Adipocyte (in vitro differentiated cells): ENCODE results near the gene NHP2.

Experiments used
- DNase-seq: peaks from one replicate; pipeline ENCODE4 v3.0.0-alpha.2; 2015; ENCODE audit warnings: low read depth
- H3K27me3 ChIP-seq: replicated peaks from 2 replicates; pipeline ENCODE4 v1.7.0; 2013; ENCODE audit warnings: mild to moderate bottlenecking, low read length, moderate library complexity; ENCODE audit not compliant: control insufficient read depth, insufficient read depth
- H3K36me3 ChIP-seq: 2 replicates; pipeline ENCODE4 v1.7.0; 2013; ENCODE audit warnings: low read length, mild to moderate bottlenecking, moderate library complexity; ENCODE audit not compliant: control insufficient read depth, insufficient read depth, severe bottlenecking
- H3K4me1 ChIP-seq: 2 replicates; pipeline ENCODE4 v1.7.0; 2013; ENCODE audit warnings: mild to moderate bottlenecking, low read length, moderate library complexity; ENCODE audit not compliant: control insufficient read depth, insufficient read depth
- H3K4me3 ChIP-seq: 2 replicates; pipeline ENCODE4 v1.7.0; 2013; ENCODE audit warnings: mild to moderate bottlenecking, low read length, moderate library complexity
- H3K9ac ChIP-seq: 2 replicates; pipeline ENCODE4 v1.7.0; 2013; ENCODE audit warnings: mild to moderate bottlenecking, low read length, moderate library complexity
- H3K9me3 ChIP-seq: 2 replicates; pipeline ENCODE4 v1.7.0; 2013; ENCODE audit warnings: mild to moderate bottlenecking, low read length, moderate library complexity; ENCODE audit not compliant: control insufficient read depth

Gene NHP2

DNA sequence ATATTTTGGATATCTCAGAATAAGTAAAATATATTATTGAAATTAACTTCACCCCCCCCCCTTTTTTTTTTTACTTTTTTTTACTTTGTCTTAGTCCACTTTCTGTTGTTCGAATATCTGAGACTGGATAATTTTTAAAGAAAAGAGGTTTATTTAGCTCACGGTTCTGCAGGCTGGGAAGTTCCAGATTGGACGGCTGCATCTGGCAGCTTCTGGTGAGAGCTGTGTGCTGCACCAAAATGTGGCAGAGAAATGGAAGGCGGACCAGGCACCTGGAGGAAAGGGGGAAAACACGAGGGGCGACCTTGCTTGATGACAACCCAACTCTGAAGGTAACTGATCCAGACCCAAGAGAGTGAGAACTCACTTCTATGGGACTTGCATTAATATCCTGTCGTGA is 39.1 kb upstream of the NHP2 start:
- Histone ChIP-seq H3K36me3 (no peaks in the 10 kb centered on the region), H3K9me3 (no peaks in the 10 kb centered on the region), H3K27me3 (peaks cover 23% of the 10 kb centered on the region), H3K9ac (no peak overlapping the region), H3K4me3 (no peak overlapping the region), H3K4me1 (no peaks in the 10 kb centered on the region)
- DNase-seq: no peak

DNA sequence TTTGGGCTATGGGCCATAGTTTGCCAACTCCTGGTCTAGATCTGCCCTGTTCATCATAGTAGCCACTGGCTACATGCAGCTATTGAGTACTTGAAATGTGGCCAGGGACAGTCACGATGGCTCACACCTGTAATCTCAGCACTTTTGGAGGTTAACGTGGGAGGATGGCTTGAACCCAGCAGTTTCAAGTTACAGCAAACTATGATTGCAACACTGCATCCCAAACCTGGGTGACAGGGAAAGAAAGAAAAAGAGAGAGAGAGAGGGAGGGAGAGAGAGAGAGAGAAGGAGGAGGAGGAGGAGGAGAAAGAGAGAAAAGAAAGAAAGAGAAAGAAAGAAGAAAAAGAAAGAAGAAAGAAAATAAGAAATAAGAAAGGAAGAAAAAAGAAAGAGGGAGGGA is 38.6 kb upstream of the NHP2 start:
- peaks cover 23% of the 10 kb centered on the region for H3K27me3 ChIP-seq
- no peak overlapping the region for H3K9ac ChIP-seq
- no peaks in the 10 kb centered on the region for H3K9me3 ChIP-seq
- no peaks in the 10 kb centered on the region for H3K4me1 ChIP-seq
- DNase-seq: no peak
- H3K4me3 ChIP-seq: no peak overlapping the region
- H3K36me3 ChIP-seq: no peaks in the 10 kb centered on the region

DNA sequence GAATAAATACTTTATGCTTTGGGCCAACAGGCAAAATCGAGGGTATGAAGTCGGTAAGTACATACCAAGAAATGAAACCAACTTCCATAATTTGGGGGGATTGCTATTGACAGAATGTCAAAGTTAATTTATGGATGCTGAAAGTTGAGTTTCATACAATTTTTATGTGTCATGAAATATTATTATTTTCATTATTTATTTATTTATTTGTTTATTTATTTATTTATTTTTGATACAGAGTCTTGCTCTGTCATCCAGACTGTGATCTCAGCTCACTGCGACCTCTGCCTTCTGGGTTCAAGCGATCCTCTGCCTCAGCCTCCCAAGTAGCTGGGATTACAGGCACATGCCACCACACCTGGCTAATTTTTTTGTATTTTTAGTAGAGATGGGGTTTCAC is 38.0 kb upstream of the NHP2 start:
- Histone ChIP-seq H3K36me3 (no peaks in the 10 kb centered on the region), H3K4me3 (no peak overlapping the region), H3K4me1 (no peaks in the 10 kb centered on the region), H3K9ac (no peak overlapping the region), H3K9me3 (no peaks in the 10 kb centered on the region), H3K27me3 (peaks cover 23% of the 10 kb centered on the region)
- no peak for DNase-seq

DNA sequence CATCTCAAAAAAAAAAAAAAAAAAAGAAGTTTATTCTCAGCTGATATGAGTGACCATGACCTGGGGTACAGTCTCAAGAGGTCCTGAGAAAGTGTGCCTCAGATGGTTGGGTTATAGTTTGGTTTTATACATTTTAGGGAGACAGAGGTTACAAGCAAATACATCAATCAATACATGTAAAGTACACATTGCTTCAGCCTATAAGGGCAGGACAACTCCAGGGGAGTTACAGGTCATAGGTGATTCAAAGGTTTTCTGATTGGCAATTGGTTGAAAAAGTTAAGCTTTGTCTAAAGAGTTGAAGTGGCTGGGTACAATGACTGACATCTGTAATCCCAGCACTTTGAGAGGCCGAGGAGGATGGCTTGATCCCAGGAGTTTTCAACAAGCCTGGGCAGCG is 35.7 kb upstream of the NHP2 start:
- no peak for DNase-seq
- no peak overlapping the region for H3K4me3 ChIP-seq
- H3K36me3 ChIP-seq: no peaks in the 10 kb centered on the region
- H3K4me1 ChIP-seq: no peaks in the 10 kb centered on the region
- no peaks in the 10 kb centered on the region for H3K9me3 ChIP-seq
- H3K9ac ChIP-seq: no peak overlapping the region
- peaks cover 16% of the 10 kb centered on the region for H3K27me3 ChIP-seq

DNA sequence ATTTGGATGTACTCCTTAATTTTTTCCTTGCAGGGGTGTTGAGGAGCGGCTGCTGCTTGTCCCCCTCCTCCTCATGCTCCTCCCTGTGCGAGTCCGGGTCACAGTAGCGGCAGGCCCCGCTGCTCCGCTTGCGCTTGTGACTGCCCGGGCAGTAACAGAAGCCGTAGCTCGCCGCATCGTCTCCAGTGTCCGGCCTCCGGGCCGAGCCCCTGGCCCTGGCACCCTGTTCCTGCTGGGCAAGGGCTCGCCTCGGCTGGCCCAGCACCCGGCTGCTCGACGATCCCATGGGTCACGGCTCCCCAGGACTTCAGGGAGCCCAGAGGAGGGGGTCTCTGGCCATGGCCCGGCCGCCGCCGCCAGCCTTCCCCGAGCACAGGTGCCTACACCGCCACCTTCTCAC is 33.3 kb upstream of the NHP2 start, which contains the start of gene GMCL2:
GMCL2 (minus strand) TSS at position 358 of the 400 bp plus-strand sequence; CDS start at position 286, 72 bp downstream.
- DNase-seq: no peak
- Histone ChIP-seq H3K4me3 (no peak within 1 kb of the TSS), H3K9ac (no peak within 1 kb of the TSS), H3K27me3 (peaks cover 1% of the 10 kb centered on the region), H3K9me3 (no peaks in the 10 kb centered on the region), H3K36me3 (no peaks in the 10 kb centered on the region), H3K4me1 (no peaks in the 10 kb centered on the region)

DNA sequence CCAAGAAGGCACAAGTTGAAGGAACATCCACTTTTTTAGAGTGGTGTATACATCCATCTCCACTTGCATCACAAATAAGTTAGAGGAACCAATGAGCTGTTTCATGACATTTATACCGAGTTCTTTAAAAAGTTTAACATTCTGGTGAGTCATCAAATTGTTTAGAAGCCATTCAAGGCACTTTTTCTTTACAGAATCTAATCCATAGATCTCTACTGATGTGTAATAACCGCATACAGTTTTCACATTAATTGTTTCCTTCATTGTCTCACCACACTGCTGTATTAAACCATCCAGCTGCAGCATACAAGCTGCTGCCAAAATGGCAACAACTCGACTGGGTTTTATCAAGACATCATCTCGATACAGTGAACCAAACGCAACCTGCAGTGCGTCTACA is 32.7 kb upstream of the NHP2 start:
- DNase-seq: peak; percentile 38

DNA sequence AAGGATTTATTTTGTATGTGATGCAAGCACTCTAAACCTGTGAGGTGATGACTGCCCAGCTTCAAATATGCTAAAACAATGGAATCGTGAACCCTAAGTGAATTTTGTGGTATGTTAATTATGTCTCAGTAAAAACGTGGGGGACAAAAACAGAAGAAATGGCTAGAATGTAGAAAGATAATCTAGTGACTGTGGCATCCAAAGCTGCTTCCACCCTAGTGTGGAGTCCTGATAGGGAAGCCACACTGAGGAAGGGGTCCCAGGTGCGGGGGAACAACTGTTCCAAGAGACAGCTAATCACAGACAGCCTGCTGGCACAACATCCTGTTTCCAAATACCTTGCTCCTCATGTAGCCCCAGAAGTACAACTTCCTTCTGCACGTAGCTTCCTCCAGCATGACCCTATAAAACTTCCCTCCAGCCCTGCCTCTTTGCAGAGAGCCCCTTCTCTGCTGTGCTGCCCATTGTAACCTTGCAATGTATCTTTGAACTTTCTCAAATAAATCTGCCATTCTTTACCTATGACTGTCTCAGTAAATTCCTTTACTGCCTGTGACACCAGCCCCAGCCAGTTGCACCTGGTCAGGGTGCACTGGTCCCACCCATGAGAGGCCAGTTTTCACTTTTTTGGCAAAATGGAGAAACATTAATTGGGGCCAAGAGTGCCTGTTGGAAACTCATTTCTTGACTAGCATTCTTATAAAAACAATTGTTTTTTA is 28.6 kb upstream of the NHP2 start:
- H3K36me3 ChIP-seq: no peaks in the 10 kb centered on the region
- H3K27me3 ChIP-seq: peaks cover 8% of the 10 kb centered on the region
- DNase-seq: no peak
- H3K4me1 ChIP-seq: no peaks in the 10 kb centered on the region
- H3K4me3 ChIP-seq: no peak overlapping the region
- no peak overlapping the region for H3K9ac ChIP-seq
- H3K9me3 ChIP-seq: peaks cover 8% of the 10 kb centered on the region

More for the DNA sequence above, 32.7 kb upstream of the NHP2 start:
- Histone ChIP-seq H3K36me3 (no peaks in the 10 kb centered on the region), H3K4me1 (no peaks in the 10 kb centered on the region), H3K27me3 (peaks cover 3% of the 10 kb centered on the region), H3K9me3 (no peaks in the 10 kb centered on the region), H3K4me3 (no peak overlapping the region), H3K9ac (no peak overlapping the region)

DNA sequence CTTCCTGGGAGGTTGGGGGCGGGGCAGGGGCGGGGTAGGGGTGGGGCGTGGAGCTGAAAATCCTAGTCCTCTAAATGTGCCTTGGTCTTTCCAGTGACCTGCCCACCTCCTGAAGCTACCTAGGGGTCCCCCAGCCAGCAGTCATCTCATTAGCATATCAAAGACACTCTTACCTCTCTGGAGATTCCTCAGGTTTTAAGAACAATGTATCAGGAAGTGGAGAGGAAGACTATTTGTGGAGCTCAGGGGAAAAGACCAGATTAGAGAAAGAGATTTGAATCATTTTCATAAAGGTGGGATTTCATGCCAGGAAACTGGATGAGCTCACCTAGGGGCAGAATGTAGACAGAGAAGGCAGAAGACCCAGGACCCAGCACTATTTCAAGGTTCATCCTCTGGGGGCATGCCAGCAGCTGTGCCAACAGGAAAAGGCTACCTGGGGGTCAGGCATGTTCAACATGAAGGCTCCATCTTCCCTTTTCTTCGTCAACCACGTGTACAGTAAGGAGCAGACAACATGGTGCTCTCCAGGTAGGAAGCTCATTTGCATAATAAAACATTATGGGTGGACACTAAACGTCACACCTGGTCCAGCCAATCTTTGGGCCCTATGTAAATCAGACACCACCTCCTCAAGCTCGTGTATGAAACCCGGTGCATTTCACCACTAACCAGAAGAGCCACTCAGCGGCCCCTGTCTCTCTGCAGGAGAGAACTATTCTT is 26.6 kb upstream of the NHP2 start:
- H3K36me3 ChIP-seq: no peaks in the 10 kb centered on the region
- H3K4me3 ChIP-seq: no peak overlapping the region
- H3K9ac ChIP-seq: no peak overlapping the region
- no peak for DNase-seq
- peaks cover 8% of the 10 kb centered on the region for H3K27me3 ChIP-seq
- peaks cover 8% of the 10 kb centered on the region for H3K9me3 ChIP-seq
- H3K4me1 ChIP-seq: no peaks in the 10 kb centered on the region

DNA sequence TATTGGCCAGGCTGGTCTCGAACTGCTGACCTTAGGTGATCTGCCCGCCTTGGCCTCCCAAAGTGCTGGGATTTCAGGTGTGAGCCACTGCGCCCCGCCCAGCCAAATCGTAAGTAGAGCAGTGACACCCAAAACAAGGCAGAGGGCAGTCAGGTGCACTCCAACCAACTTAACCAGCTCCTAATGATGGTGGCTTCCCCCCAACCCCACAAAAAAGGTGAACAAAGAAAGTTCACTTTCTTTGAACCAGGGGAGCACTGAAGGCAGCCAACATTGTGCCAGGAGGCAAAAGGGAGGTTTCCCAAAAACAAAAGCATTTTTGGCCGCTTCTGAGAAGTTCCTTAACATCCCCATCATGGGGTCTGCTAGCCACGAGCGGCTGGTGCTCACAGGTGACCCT is 23.9 kb upstream of the NHP2 start:
- H3K9me3 ChIP-seq: peaks cover 8% of the 10 kb centered on the region
- H3K4me1 ChIP-seq: no peaks in the 10 kb centered on the region
- no peak overlapping the region for H3K9ac ChIP-seq
- H3K36me3 ChIP-seq: no peaks in the 10 kb centered on the region
- DNase-seq: no peak
- peaks cover 8% of the 10 kb centered on the region for H3K27me3 ChIP-seq
- no peak overlapping the region for H3K4me3 ChIP-seq

DNA sequence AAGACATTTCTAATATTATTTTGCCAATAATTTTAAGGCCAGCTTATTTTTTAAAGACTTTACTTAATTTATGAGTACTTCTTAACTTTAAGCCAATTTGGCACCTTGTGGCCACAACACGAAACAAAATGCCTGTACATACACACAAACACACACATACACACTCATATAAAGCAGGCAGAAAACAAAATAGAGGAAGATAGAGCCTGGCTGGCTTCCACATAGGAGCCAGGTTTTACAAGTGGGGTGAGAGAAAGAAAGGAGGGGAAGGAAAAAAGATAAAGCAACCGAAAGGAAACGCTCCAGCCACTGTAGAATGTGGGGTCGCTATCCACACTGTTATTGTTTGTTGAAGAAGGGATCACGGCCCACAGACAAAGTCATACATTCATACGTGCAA is 23.1 kb upstream of the NHP2 start:
- H3K9me3 ChIP-seq: peaks cover 8% of the 10 kb centered on the region
- H3K27me3 ChIP-seq: peaks cover 5% of the 10 kb centered on the region
- H3K4me1 ChIP-seq: no peaks in the 10 kb centered on the region
- H3K9ac ChIP-seq: no peak overlapping the region
- no peak overlapping the region for H3K4me3 ChIP-seq
- DNase-seq: no peak
- H3K36me3 ChIP-seq: no peaks in the 10 kb centered on the region

DNA sequence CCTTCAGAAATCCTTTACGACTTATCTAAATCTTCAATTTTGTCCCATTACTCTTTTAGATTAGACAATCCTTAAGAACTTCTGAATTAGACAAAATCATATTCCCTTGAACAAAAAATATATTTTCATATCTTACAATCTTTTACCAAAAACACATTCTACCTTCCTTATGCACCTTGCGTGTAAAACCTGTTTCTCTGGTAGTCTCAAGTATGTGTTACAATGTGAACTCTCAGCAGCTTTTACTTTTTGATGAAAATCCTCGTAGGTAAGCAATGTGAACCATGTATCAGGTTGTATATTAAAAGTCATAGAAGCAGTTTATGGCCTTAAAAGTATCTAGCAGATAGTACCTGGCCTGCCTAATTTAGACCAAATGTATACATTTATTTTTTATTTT is 20.8 kb upstream of the NHP2 start:
- Histone ChIP-seq H3K9ac (no peak overlapping the region), H3K4me1 (no peaks in the 10 kb centered on the region), H3K4me3 (no peak overlapping the region), H3K27me3 (peaks cover 10% of the 10 kb centered on the region), H3K36me3 (no peaks in the 10 kb centered on the region), H3K9me3 (peaks cover 4% of the 10 kb centered on the region)
- DNase-seq: no peak
